Activated naive CD4-positive, alpha-beta T cell treated with anti-CD3 and anti-CD28 coated beads, Interleukin-2, amount 10 ng/mL, durations not matched to agents 7 days and 5 days (primary cell): Measurements from ENCODE around the gene UGT2B17.
"Not testable (repeated sequence)": the region's sequence is repeated elsewhere in the genome, so short reads cannot be mapped to it uniquely, and the experiment has no call there.

Experiments used
- CTCF ChIA-PET: fragments of 350-600 bp; sonication (Branson Sonifier 250); formaldehyde crosslinking; loops from one replicate; lab custom pipeline; 2021; ENCODE audit warnings: antibody characterized with exemption; lab: Charles Lee
- DNase-seq: peaks from one replicate; pipeline ENCODE4 v3.0.0-alpha.2; 2020
- H3K27ac Mint-ChIP-seq: one replicate; pipeline ENCODE4 v1.8.0; 2021; ENCODE audit warnings: mild to moderate bottlenecking, moderate library complexity, mixed read lengths
- H3K27me3 Mint-ChIP-seq: one replicate; pipeline ENCODE4 v1.8.0; 2021; ENCODE audit warnings: mild to moderate bottlenecking, mixed read lengths
- H3K36me3 Mint-ChIP-seq: one replicate; pipeline ENCODE4 v1.8.0; 2021; ENCODE audit warnings: mixed read lengths
- H3K4me1 Mint-ChIP-seq: one replicate; pipeline ENCODE4 v1.8.0; 2021; ENCODE audit warnings: mixed read lengths
- H3K4me3 Mint-ChIP-seq: one replicate; pipeline ENCODE4 v1.8.0; 2021; ENCODE audit warnings: mild to moderate bottlenecking, moderate library complexity, mixed read lengths
- H3K9me3 Mint-ChIP-seq: one replicate; pipeline ENCODE4 v1.8.0; 2021; ENCODE audit warnings: mixed read lengths

Gene UGT2B17

GRCh38 chr4:68581383-68582338 is 5.5 kb upstream of the UGT2B17 start:
- DNase-seq = no peak
- H3K27me3 Mint-ChIP-seq = no peaks in the 10 kb centered on the region
- CTCF ChIA-PET = no interaction called here
- no peak overlapping the region for H3K4me3 Mint-ChIP-seq
- no peaks in the 10 kb centered on the region for H3K9me3 Mint-ChIP-seq
- no peaks in the 10 kb centered on the region for H3K36me3 Mint-ChIP-seq
- H3K4me1 Mint-ChIP-seq = no peaks in the 10 kb centered on the region
- no peak overlapping the region for H3K27ac Mint-ChIP-seq

- DNase-seq = no peak
- no peaks in the 10 kb centered on the region for H3K9me3 Mint-ChIP-seq
- CTCF ChIA-PET = no interaction called here
- no peaks in the 10 kb centered on the region for H3K27me3 Mint-ChIP-seq
- H3K4me1 Mint-ChIP-seq = no peaks in the 10 kb centered on the region
- no peak overlapping the region for H3K27ac Mint-ChIP-seq
- no peaks in the 10 kb centered on the region for H3K36me3 Mint-ChIP-seq
- H3K4me3 Mint-ChIP-seq = no peak overlapping the region
These were observed 1.5 kb upstream of the UGT2B17 start for GRCh38 chr4:68577590-68577989.

- H3K27me3 Mint-ChIP-seq, DNase-seq, H3K4me1 Mint-ChIP-seq, H3K27ac Mint-ChIP-seq, H3K4me3 Mint-ChIP-seq, CTCF ChIA-PET, H3K9me3 Mint-ChIP-seq, H3K36me3 Mint-ChIP-seq: not testable (repeated sequence)
These were observed 486 bp downstream of the UGT2B17 start for GRCh38 chr4:68575636-68576035.

GRCh38 chr4:68575081-68575480 is 1.0 kb downstream of the UGT2B17 start:
- H3K4me3 Mint-ChIP-seq = no peak overlapping the region
- H3K4me1 Mint-ChIP-seq = no peaks in the 10 kb centered on the region
- H3K27me3 Mint-ChIP-seq = no peaks in the 10 kb centered on the region
- no peak for DNase-seq
- no peak overlapping the region for H3K27ac Mint-ChIP-seq
- CTCF ChIA-PET = no interaction called here
- H3K36me3 Mint-ChIP-seq = no peaks in the 10 kb centered on the region
- no peaks in the 10 kb centered on the region for H3K9me3 Mint-ChIP-seq

- Mint-ChIP-seq H3K4me3 (no peak overlapping the region), H3K4me1 (no peaks in the 10 kb centered on the region), H3K9me3 (no peaks in the 10 kb centered on the region), H3K36me3 (no peaks in the 10 kb centered on the region), H3K27me3 (no peaks in the 10 kb centered on the region), H3K27ac (no peak overlapping the region)
- CTCF ChIA-PET = no interaction called here
- DNase-seq = no peak
These were observed 3.4 kb downstream of the UGT2B17 start for GRCh38 chr4:68572653-68573170.

GRCh38 chr4:68570122-68570507 is 6.0 kb downstream of the UGT2B17 start:
- CTCF ChIA-PET = no interaction called here
- Mint-ChIP-seq H3K4me3 (no peak overlapping the region), H3K9me3 (no peaks in the 10 kb centered on the region), H3K4me1 (no peaks in the 10 kb centered on the region), H3K36me3 (no peaks in the 10 kb centered on the region), H3K27me3 (no peaks in the 10 kb centered on the region), H3K27ac (no peak overlapping the region)
- DNase-seq = no peak

- no peak for DNase-seq
- CTCF ChIA-PET = no interaction called here
- Mint-ChIP-seq H3K9me3 (no peaks in the 10 kb centered on the region), H3K27ac (no peak overlapping the region), H3K27me3 (no peaks in the 10 kb centered on the region), H3K36me3 (no peaks in the 10 kb centered on the region), H3K4me1 (no peaks in the 10 kb centered on the region), H3K4me3 (no peak overlapping the region)
These were observed 6.5 kb downstream of the UGT2B17 start for GRCh38 chr4:68569466-68570121.

- DNase-seq, H3K4me1 Mint-ChIP-seq, H3K36me3 Mint-ChIP-seq, H3K27me3 Mint-ChIP-seq, CTCF ChIA-PET, H3K27ac Mint-ChIP-seq, H3K9me3 Mint-ChIP-seq, H3K4me3 Mint-ChIP-seq: not testable (repeated sequence)
These were observed 7.1 kb downstream of the UGT2B17 start for GRCh38 chr4:68569036-68569435.

GRCh38 chr4:68568535-68568934 is 7.6 kb downstream of the UGT2B17 start:
- not testable (repeated sequence) for H3K36me3 Mint-ChIP-seq

GRCh38 chr4:68566364-68566763 is 9.8 kb downstream of the UGT2B17 start:
- H3K9me3 Mint-ChIP-seq, H3K4me1 Mint-ChIP-seq, CTCF ChIA-PET, DNase-seq, H3K36me3 Mint-ChIP-seq, H3K27me3 Mint-ChIP-seq, H3K27ac Mint-ChIP-seq, H3K4me3 Mint-ChIP-seq: not testable (repeated sequence)

More at GRCh38 chr4:68568535-68568934, 7.6 kb downstream of the UGT2B17 start:
- CTCF ChIA-PET, DNase-seq, H3K9me3 Mint-ChIP-seq, H3K27me3 Mint-ChIP-seq, H3K4me3 Mint-ChIP-seq, H3K4me1 Mint-ChIP-seq, H3K27ac Mint-ChIP-seq: not testable (repeated sequence)

- H3K4me1 Mint-ChIP-seq, H3K36me3 Mint-ChIP-seq, DNase-seq, H3K27ac Mint-ChIP-seq, H3K9me3 Mint-ChIP-seq, H3K27me3 Mint-ChIP-seq, H3K4me3 Mint-ChIP-seq, CTCF ChIA-PET: not testable (repeated sequence)
These were observed 11.0 kb downstream of the UGT2B17 start for GRCh38 chr4:68565082-68565481.

- H3K27me3 Mint-ChIP-seq, H3K27ac Mint-ChIP-seq, H3K4me3 Mint-ChIP-seq, H3K36me3 Mint-ChIP-seq, CTCF ChIA-PET, H3K4me1 Mint-ChIP-seq, DNase-seq, H3K9me3 Mint-ChIP-seq: not testable (repeated sequence)
These were observed 15.6 kb downstream of the UGT2B17 start for GRCh38 chr4:68560364-68561070.

GRCh38 chr4:68553830-68554229 is 22.3 kb downstream of the UGT2B17 start:
- CTCF ChIA-PET, H3K4me1 Mint-ChIP-seq: not testable (repeated sequence)

More at GRCh38 chr4:68553830-68554229, 22.3 kb downstream of the UGT2B17 start:
- not testable (repeated sequence) for DNase-seq, H3K27ac Mint-ChIP-seq, H3K36me3 Mint-ChIP-seq, H3K4me3 Mint-ChIP-seq, H3K27me3 Mint-ChIP-seq, H3K9me3 Mint-ChIP-seq
